ENCODE data around the gene RGS5. TPM values are rescaled to one million over a fixed set of nuclear protein-coding genes. Genes with fewer than 3 reads are reported as not detected.

RGS5 gene
- total RNA-seq, 2 donors from 2014 or later = 39.0 to 189 TPM

DNA sequence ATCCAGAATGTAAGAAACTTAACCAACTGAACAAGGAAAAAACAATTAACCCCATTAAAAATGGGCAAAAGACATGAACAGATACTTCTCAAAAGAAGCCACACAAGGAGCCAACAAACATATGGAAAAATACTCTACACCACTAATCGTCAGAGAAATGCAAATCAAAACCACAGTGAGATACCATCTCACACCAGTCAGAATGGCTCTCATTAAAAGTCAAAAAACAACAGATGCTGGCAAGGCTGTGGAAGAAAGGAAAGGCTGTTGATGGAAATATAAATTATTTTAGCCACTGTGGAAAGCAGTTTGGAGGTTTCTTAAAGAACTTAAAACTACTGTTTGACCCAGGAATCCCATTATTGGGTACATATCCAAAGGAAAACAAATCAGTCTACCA lies 82.3 kb downstream of the RGS5 start:
- no peak for DNase-seq (ENCODE audit: low spot score)
- no peaks in the 10 kb centered on the region for H3K9me3 ChIP-seq
- no peak overlapping the region for H3K4me3 ChIP-seq
- H3K27me3 ChIP-seq (replicated peaks; ENCODE audit: insufficient read depth) = no peaks in the 10 kb centered on the region
- H3K4me1 ChIP-seq (replicated peaks) = no peaks in the 10 kb centered on the region
- H3K27ac ChIP-seq = no peak overlapping the region
- H3K36me3 ChIP-seq = no peaks in the 10 kb centered on the region
- TF ChIP-seq POLR2A (IDR thresholded peaks at IDR 0.05) = no peak
- WGBS = 34% methylated on average over 1 of the region's 1 CpG
- intact Hi-C loops (cut with DNase I) = no loop called here

DNA sequence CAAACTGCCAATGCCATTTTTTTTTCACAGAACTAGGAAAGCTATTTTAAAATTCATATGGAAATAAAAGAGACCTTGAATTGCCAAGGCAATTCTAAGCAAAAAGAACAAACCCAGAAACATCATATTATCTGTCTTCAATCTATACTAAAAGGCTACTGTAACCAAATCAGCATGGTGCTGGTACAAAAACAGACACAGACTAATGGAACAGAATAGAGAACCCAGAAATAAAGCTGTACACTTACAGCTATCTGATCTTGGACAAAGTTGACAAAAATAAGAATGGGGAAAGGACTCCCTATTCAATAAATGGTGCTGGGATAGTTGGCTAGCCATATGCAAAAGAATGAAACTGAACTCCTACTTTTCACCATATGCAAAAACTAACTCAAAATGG lies 83.0 kb downstream of the RGS5 start:
- Histone ChIP-seq H3K27ac (no peak overlapping the region), H3K4me3 (no peak overlapping the region), H3K9me3 (no peaks in the 10 kb centered on the region), H3K4me1 (replicated peaks) (no peaks in the 10 kb centered on the region), H3K36me3 (no peaks in the 10 kb centered on the region), H3K27me3 (replicated peaks; ENCODE audit: insufficient read depth) (no peaks in the 10 kb centered on the region)
- intact Hi-C loops (cut with DNase I) = no loop called here
- DNase-seq (ENCODE audit: low spot score) = no peak
- TF ChIP-seq, protein P1, sequence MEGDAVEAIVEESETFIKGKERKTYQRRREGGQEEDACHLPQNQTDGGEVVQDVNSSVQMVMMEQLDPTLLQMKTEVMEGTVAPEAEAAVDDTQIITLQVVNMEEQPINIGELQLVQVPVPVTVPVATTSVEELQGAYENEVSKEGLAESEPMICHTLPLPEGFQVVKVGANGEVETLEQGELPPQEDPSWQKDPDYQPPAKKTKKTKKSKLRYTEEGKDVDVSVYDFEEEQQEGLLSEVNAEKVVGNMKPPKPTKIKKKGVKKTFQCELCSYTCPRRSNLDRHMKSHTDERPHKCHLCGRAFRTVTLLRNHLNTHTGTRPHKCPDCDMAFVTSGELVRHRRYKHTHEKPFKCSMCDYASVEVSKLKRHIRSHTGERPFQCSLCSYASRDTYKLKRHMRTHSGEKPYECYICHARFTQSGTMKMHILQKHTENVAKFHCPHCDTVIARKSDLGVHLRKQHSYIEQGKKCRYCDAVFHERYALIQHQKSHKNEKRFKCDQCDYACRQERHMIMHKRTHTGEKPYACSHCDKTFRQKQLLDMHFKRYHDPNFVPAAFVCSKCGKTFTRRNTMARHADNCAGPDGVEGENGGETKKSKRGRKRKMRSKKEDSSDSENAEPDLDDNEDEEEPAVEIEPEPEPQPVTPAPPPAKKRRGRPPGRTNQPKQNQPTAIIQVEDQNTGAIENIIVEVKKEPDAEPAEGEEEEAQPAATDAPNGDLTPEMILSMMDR (IDR thresholded peaks at IDR 0.05) = no peak
- TF ChIP-seq POLR2AphosphoS5 (IDR thresholded peaks at IDR 0.05) (no peak), POLR2A (IDR thresholded peaks at IDR 0.05) (no peak)

DNA sequence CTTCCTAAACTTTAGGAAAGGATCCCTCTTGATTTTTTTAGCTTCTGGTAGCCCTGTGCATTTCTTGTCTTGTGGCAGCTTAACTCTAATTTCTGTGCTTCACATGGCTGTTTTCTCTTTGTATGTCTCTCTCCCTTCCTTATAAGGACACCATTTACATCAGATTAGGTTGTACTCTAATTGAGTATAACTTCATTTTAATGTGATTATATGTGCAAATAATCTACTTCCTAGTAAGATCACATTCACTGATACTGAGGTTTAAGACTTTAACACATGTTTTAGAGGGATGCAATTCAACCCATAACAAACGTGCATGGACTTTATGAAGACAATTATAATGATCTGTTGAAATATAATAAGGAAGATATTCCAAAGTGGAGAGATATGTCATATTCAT lies 86.8 kb downstream of the RGS5 start:
- Histone ChIP-seq H3K36me3 (no peaks in the 10 kb centered on the region), H3K27me3 (replicated peaks; ENCODE audit: insufficient read depth) (no peaks in the 10 kb centered on the region), H3K4me3 (no peak overlapping the region), H3K9me3 (no peaks in the 10 kb centered on the region), H3K4me1 (replicated peaks) (no peaks in the 10 kb centered on the region), H3K27ac (no peak overlapping the region)
- TF ChIP-seq POLR2AphosphoS5 (IDR thresholded peaks at IDR 0.05) = no peak
- 40% methylated on average over 1 of the region's 1 CpG for WGBS
- intact Hi-C loops (cut with DNase I) = no loop called here
- DNase-seq (ENCODE audit: low spot score) = no peak

DNA sequence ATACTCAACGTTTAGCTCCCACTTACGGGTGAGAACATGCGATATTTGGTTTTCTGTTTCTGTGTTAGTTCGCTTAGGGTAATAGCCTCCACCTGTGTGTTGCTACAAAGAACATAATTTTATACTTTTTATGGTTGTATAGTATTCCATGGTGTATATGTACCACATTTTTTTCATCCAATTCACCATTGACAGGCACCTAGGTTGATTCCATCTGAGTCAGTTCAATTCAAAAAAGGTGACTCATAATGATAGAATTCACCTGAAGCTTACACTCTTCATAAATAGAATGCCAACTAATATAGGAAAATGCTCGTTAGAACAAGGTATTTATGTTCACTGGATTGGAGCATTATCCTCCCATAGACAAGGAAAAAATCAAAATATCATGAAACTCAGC lies 95.1 kb downstream of the RGS5 start:
- TF ChIP-seq POLR2AphosphoS5 (IDR thresholded peaks at IDR 0.05) (no peak), POLR2A (IDR thresholded peaks at IDR 0.05) (no peak)
- TF ChIP-seq, protein P1 (IDR thresholded peaks at IDR 0.05) = no peak

DNA sequence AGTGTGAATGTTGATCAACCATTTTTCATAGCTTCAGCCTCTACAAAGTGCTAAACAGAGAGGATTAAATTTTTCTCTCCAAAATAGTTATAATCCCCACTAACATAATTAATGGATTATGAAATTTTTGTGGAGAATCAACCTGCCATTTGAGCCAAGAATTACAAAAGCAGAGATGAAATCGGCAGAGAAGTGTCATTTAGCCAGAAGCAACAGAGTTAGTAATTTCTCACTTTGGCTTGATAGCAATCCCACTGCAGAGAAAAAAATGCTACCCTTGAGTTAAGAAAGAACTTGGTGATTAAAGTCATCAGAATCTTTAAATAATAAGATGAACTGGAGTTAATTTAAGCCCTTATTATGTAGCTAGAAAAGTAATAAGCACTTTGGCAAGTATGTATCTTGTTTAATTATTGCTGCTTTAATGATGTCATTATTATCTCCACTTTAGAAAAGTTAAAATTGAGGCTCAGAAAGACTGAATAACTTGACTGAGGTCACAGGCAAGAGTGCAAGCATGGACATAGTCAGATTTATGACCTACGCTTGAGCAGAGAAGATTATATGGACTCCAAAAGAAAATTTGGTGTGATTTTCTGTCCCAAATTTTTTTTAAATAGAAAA lies 96.2 kb downstream of the RGS5 start:
- Histone ChIP-seq H3K36me3 (no peaks in the 10 kb centered on the region), H3K27me3 (replicated peaks; ENCODE audit: insufficient read depth) (no peaks in the 10 kb centered on the region), H3K4me3 (no peak overlapping the region), H3K9me3 (no peaks in the 10 kb centered on the region), H3K27ac (no peak overlapping the region), H3K4me1 (replicated peaks) (no peaks in the 10 kb centered on the region)
- DNase-seq (ENCODE audit: low spot score) = no peak
- intact Hi-C loops (cut with DNase I) = no loop called here
- TF ChIP-seq POLR2A (IDR thresholded peaks at IDR 0.05) (no peak), POLR2AphosphoS5 (IDR thresholded peaks at IDR 0.05) (no peak)
- TF ChIP-seq, protein P1 (IDR thresholded peaks at IDR 0.05) = no peak
- 60% methylated on average over 2 of the region's 2 CpGs for WGBS

More for the DNA sequence above, 95.1 kb downstream of the RGS5 start:
- DNase-seq (ENCODE audit: low spot score) = no peak
- H3K27ac ChIP-seq = no peak overlapping the region
- no peaks in the 10 kb centered on the region for H3K27me3 ChIP-seq (replicated peaks; ENCODE audit: insufficient read depth)
- H3K9me3 ChIP-seq = no peaks in the 10 kb centered on the region
- WGBS = 92% methylated on average over 5 of the region's 5 CpGs
- intact Hi-C loops (cut with DNase I) = no loop called here
- H3K4me3 ChIP-seq = no peak overlapping the region
- no peaks in the 10 kb centered on the region for H3K36me3 ChIP-seq
- H3K4me1 ChIP-seq (replicated peaks) = no peaks in the 10 kb centered on the region

DNA sequence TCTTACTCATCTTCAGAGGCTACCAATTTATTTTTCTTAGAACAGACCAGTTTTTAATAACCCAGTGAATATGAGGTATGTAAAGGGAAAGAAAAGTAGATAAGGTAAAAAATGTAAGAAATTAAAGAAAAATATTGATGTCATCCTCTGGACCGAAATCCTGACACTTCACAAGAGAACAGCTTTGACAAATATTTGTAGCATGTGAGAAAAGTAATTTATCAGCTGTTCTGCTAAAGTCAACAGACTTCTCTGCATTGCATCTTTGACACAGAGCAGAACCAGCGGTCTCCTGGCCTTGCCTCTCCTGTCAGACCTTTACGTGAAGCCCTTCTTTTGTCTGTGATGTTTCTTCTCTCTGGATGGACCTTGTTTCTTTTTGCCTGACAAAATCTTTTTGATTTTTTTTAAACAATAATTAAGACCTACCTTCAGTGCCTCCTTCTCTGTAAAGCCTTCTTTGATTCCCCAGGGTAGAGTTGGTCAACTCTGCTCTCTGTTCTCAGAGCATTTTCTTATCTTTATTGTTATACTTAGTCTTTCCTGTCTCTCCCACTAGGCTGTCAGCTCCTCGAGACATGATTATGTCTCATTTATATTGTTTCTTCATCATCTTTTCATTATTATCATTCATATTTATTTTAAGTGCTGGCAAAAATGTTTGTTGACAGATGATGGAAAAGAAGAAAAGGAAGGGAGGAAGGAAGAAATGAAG lies 98.2 kb downstream of the RGS5 start:
- Histone ChIP-seq H3K4me3 (no peak overlapping the region), H3K36me3 (no peaks in the 10 kb centered on the region), H3K27ac (no peak overlapping the region), H3K4me1 (replicated peaks) (no peaks in the 10 kb centered on the region), H3K27me3 (replicated peaks; ENCODE audit: insufficient read depth) (no peaks in the 10 kb centered on the region), H3K9me3 (no peaks in the 10 kb centered on the region)
- intact Hi-C loops (cut with DNase I) = no loop called here
- TF ChIP-seq POLR2AphosphoS5 (IDR thresholded peaks at IDR 0.05) = no peak
- TF ChIP-seq POLR2A (IDR thresholded peaks at IDR 0.05) = no peak
- TF ChIP-seq, protein P1 (IDR thresholded peaks at IDR 0.05) = no peak
- no peak for DNase-seq (ENCODE audit: low spot score)
- 72% methylated on average over 4 of the region's 4 CpGs for WGBS
